Effector memory CD4-positive, alpha-beta T cell (primary cell): ENCODE results near the gene OR51L1.

ENCODE experiments used
- DNase-seq, 3 donors: peaks; one replicate each; pipeline ENCODE4 v3.0.0-alpha.2; 2020
- H3K27ac ChIP-seq: 2 replicates; pipeline ENCODE4 v1.7.0; 2013; ENCODE audit warnings: mild to moderate bottlenecking, low read length, moderate library complexity; ENCODE audit not compliant: insufficient read depth, poor library complexity, severe bottlenecking
- H3K27me3 ChIP-seq: replicated peaks from 2 replicates; pipeline ENCODE4 v1.7.0; 2013; ENCODE audit warnings: mild to moderate bottlenecking, low read length; ENCODE audit not compliant: insufficient read depth, control insufficient read depth, poor library complexity, severe bottlenecking
- H3K36me3 ChIP-seq: 2 replicates; pipeline ENCODE4 v1.7.0; 2013; ENCODE audit warnings: mild to moderate bottlenecking, low read length, moderate library complexity; ENCODE audit not compliant: control insufficient read depth, insufficient read depth
- H3K4me1 ChIP-seq: 2 replicates; pipeline ENCODE4 v1.7.0; 2013; ENCODE audit warnings: low read length, mild to moderate bottlenecking; ENCODE audit not compliant: control insufficient read depth, insufficient read depth, poor library complexity, severe bottlenecking
- H3K4me3 ChIP-seq: 2 replicates; pipeline ENCODE4 v1.7.0; 2013; ENCODE audit warnings: low read length, low read depth, mild to moderate bottlenecking; ENCODE audit not compliant: insufficient read depth, poor library complexity, severe bottlenecking
- H3K9me3 ChIP-seq: 2 replicates; pipeline ENCODE4 v1.7.0; 2013; ENCODE audit warnings: mild to moderate bottlenecking, low read length, moderate library complexity; ENCODE audit not compliant: control insufficient read depth

Gene OR51L1

GRCh38 chr11:4991060-4991459 lies 3.6 kb upstream of the OR51L1 start:
- Histone ChIP-seq H3K9me3 (no peaks in the 10 kb centered on the region), H3K27me3 (no peaks in the 10 kb centered on the region), H3K36me3 (no peaks in the 10 kb centered on the region), H3K27ac (no peak overlapping the region), H3K4me1 (no peaks in the 10 kb centered on the region), H3K4me3 (no peak overlapping the region)
- no peak for DNase-seq

- DNase-seq = no peak
- H3K27ac ChIP-seq = no peak overlapping the region
- H3K4me3 ChIP-seq = no peak overlapping the region
- H3K9me3 ChIP-seq = no peaks in the 10 kb centered on the region
- no peaks in the 10 kb centered on the region for H3K27me3 ChIP-seq
- H3K4me1 ChIP-seq = no peaks in the 10 kb centered on the region
- H3K36me3 ChIP-seq = no peaks in the 10 kb centered on the region
These were observed 10.0 kb downstream of the OR51L1 start for GRCh38 chr11:5004424-5005274.

GRCh38 chr11:5007561-5007960 lies 12.9 kb downstream of the OR51L1 start:
- no peak for DNase-seq
- no peak overlapping the region for H3K4me3 ChIP-seq
- no peak overlapping the region for H3K27ac ChIP-seq
- H3K36me3 ChIP-seq = no peaks in the 10 kb centered on the region
- H3K27me3 ChIP-seq = no peaks in the 10 kb centered on the region
- H3K9me3 ChIP-seq = no peaks in the 10 kb centered on the region
- H3K4me1 ChIP-seq = no peaks in the 10 kb centered on the region

- DNase-seq = no peak
- no peaks in the 10 kb centered on the region for H3K4me1 ChIP-seq
- no peaks in the 10 kb centered on the region for H3K27me3 ChIP-seq
- H3K36me3 ChIP-seq = no peaks in the 10 kb centered on the region
- H3K9me3 ChIP-seq = no peaks in the 10 kb centered on the region
- no peak overlapping the region for H3K4me3 ChIP-seq
- no peak overlapping the region for H3K27ac ChIP-seq
These were observed 16.6 kb downstream of the OR51L1 start for GRCh38 chr11:5011254-5011653.

- Histone ChIP-seq H3K36me3 (no peaks in the 10 kb centered on the region), H3K4me3 (no peak overlapping the region), H3K9me3 (no peaks in the 10 kb centered on the region), H3K27me3 (no peaks in the 10 kb centered on the region), H3K4me1 (no peaks in the 10 kb centered on the region), H3K27ac (no peak overlapping the region)
- DNase-seq = no peak
These were observed 18.4 kb downstream of the OR51L1 start for GRCh38 chr11:5013012-5013411.

- no peak overlapping the region for H3K4me3 ChIP-seq
- DNase-seq = no peak
These were observed 27.3 kb downstream of the OR51L1 start for GRCh38 chr11:5021996-5022395.

GRCh38 chr11:5036669-5037068 lies 42.0 kb downstream of the OR51L1 start:
- no peak for DNase-seq
- no peaks in the 10 kb centered on the region for H3K36me3 ChIP-seq
- no peaks in the 10 kb centered on the region for H3K27me3 ChIP-seq
- H3K4me3 ChIP-seq = no peak overlapping the region
- no peaks in the 10 kb centered on the region for H3K9me3 ChIP-seq
- no peak overlapping the region for H3K27ac ChIP-seq
- H3K4me1 ChIP-seq = no peaks in the 10 kb centered on the region

More at GRCh38 chr11:5021996-5022395, 27.3 kb downstream of the OR51L1 start:
- Histone ChIP-seq H3K4me1 (no peaks in the 10 kb centered on the region), H3K27ac (no peak overlapping the region), H3K27me3 (no peaks in the 10 kb centered on the region), H3K36me3 (no peaks in the 10 kb centered on the region), H3K9me3 (peaks cover 12% of the 10 kb centered on the region)

GRCh38 chr11:5037926-5038325 lies 43.3 kb downstream of the OR51L1 start:
- no peaks in the 10 kb centered on the region for H3K27me3 ChIP-seq
- H3K9me3 ChIP-seq = no peaks in the 10 kb centered on the region
- no peaks in the 10 kb centered on the region for H3K36me3 ChIP-seq
- H3K27ac ChIP-seq = no peak overlapping the region
- no peaks in the 10 kb centered on the region for H3K4me1 ChIP-seq
- no peak overlapping the region for H3K4me3 ChIP-seq
- no peak for DNase-seq

- H3K9me3 ChIP-seq = no peaks in the 10 kb centered on the region
- no peaks in the 10 kb centered on the region for H3K27me3 ChIP-seq
- no peak overlapping the region for H3K4me3 ChIP-seq
- no peak overlapping the region for H3K27ac ChIP-seq
- H3K36me3 ChIP-seq = no peaks in the 10 kb centered on the region
- no peaks in the 10 kb centered on the region for H3K4me1 ChIP-seq
- no peak for DNase-seq
These were observed 43.7 kb downstream of the OR51L1 start for GRCh38 chr11:5038341-5038740.

- no peak for DNase-seq
- H3K4me1 ChIP-seq = no peaks in the 10 kb centered on the region
- no peaks in the 10 kb centered on the region for H3K27me3 ChIP-seq
- no peak overlapping the region for H3K27ac ChIP-seq
- no peaks in the 10 kb centered on the region for H3K9me3 ChIP-seq
- H3K36me3 ChIP-seq = no peaks in the 10 kb centered on the region
- no peak overlapping the region for H3K4me3 ChIP-seq
These were observed 46.2 kb downstream of the OR51L1 start for GRCh38 chr11:5040876-5041275.
